ENCODE data around the gene KDM2A. TPM values are rescaled to one million over a fixed set of nuclear protein-coding genes. Genes with fewer than 3 reads are reported as not detected.

Gene KDM2A
- total RNA-seq, 1 donor from 2014 or later = 28.1 TPM

- no peak for DNase-seq (ENCODE audit: low read depth in 2 of 2)
Measured at GRCh38 chr11:67256477-67257135, 137.5 kb downstream of the KDM2A start.

GRCh38 chr11:67260406-67260805 lies 141.3 kb downstream of the KDM2A start:
- no peak for DNase-seq (ENCODE audit: low read depth in 2 of 2)

GRCh38 chr11:67260885-67261639 lies 142.0 kb downstream of the KDM2A start:
- peak in 1 of 2 donors; percentile 44 for DNase-seq (ENCODE audit: low read depth in 2 of 2)

- no peak for DNase-seq (ENCODE audit: low read depth in 2 of 2)
Measured at GRCh38 chr11:67261640-67261945, 142.5 kb downstream of the KDM2A start.

- DNase-seq (ENCODE audit: low read depth in 2 of 2) = no peak
Measured at GRCh38 chr11:67261946-67262681, 143.1 kb downstream of the KDM2A start.

- DNase-seq (ENCODE audit: low read depth in 2 of 2) = peak; percentile 46 to 74
Measured at GRCh38 chr11:67262731-67263675, 143.9 kb downstream of the KDM2A start.

- no peak for DNase-seq (ENCODE audit: low read depth in 2 of 2)
Measured at GRCh38 chr11:67264260-67264659, 145.2 kb downstream of the KDM2A start.

- no peak for DNase-seq (ENCODE audit: low read depth in 2 of 2)
Measured at GRCh38 chr11:67264877-67265632, 146.0 kb downstream of the KDM2A start.

- peak in 1 of 2 donors; percentile 55 for DNase-seq (ENCODE audit: low read depth in 2 of 2)
Measured at GRCh38 chr11:67265633-67266448, 146.8 kb downstream of the KDM2A start.

GRCh38 chr11:67266449-67267187 lies 147.6 kb downstream of the KDM2A start, which contains the start of gene GRK2:
Gene GRK2, plus strand, starts transcription at chr11:67266473. Its CDS starts 227 bp downstream, at chr11:67266700.
- DNase-seq (ENCODE audit: low read depth in 2 of 2) = peak in 1 of 2 donors; percentile 54

- no peak for DNase-seq (ENCODE audit: low read depth in 2 of 2)
Measured at GRCh38 chr11:67267188-67268080, 148.4 kb downstream of the KDM2A start.

- DNase-seq (ENCODE audit: low read depth in 2 of 2) = no peak
Measured at GRCh38 chr11:67268081-67268961, 149.3 kb downstream of the KDM2A start.

- DNase-seq (ENCODE audit: low read depth in 2 of 2) = no peak
Measured at GRCh38 chr11:67268962-67269268, 149.9 kb downstream of the KDM2A start.

GRCh38 chr11:67269401-67270255 lies 150.6 kb downstream of the KDM2A start:
- no peak for DNase-seq (ENCODE audit: low read depth in 2 of 2)

GRCh38 chr11:67270256-67271204 lies 151.5 kb downstream of the KDM2A start:
- DNase-seq (ENCODE audit: low read depth in 2 of 2) = peak in 1 of 2 donors; percentile 15
